Sigmoid colon (tissue), 4 donors: ENCODE results near the gene C1GALT1C1.
"Not testable (repeated sequence)": the region's sequence is repeated elsewhere in the genome, so short reads cannot be mapped to it uniquely, and the experiment has no call there.

Experiments used
- CTCF ChIP-seq, 4 experiments: fragments of 450-650 bp in 3 of 4; fragments of 200-600 bp in 1 of 4; IDR thresholded peaks; one replicate each; pipeline ENCODE4 v1.5.1; 2016 to 2019; ENCODE audit warnings: antibody characterized with exemption in 4 of 4, mild to moderate bottlenecking in 3 of 4, moderate library complexity in 2 of 4
- POLR2A ChIP-seq, 2 donors: fragments of 450-650 bp; IDR thresholded peaks; one replicate each; pipeline ENCODE4 v1.6.1; 2016; ENCODE audit warnings: antibody characterized with exemption in 2 of 2, mild to moderate bottlenecking in 2 of 2, moderate library complexity in 2 of 2
- POLR2AphosphoS5 ChIP-seq, 4 donors: sonication (generic); formaldehyde crosslinking; IDR thresholded peaks; one replicate each; pipeline ENCODE4 v1.6.1; 2017; ENCODE audit warnings: antibody characterized with exemption in 4 of 4

- not testable (repeated sequence) for TF ChIP-seq POLR2AphosphoS5, CTCF, POLR2A (IDR thresholded peaks at IDR 0.05)
These were observed 22.4 kb upstream of the C1GALT1C1 start for GRCh38 chrX:120652256-120652655.
